NCI-H82 (cell line): ENCODE data around the gene RXRA.
"Not testable (repeated sequence)": the region's sequence is repeated elsewhere in the genome, so short reads cannot be mapped to it uniquely, and the experiment has no call there.

Source experiments
- DNase-seq: peaks from one replicate; lab custom pipeline; 2025; lab: John Stamatoyannopoulos, UW

Gene RXRA

GRCh38 chr9:134293611-134294152, 32.6 kb upstream of the RXRA start:
- DNase-seq, result no peak

- DNase-seq, result no peak
Observed at GRCh38 chr9:134294153-134295071, 31.8 kb upstream of the RXRA start.

GRCh38 chr9:134295101-134295745, 31.0 kb upstream of the RXRA start:
- DNase-seq, result no peak

- DNase-seq, result no peak
Observed at GRCh38 chr9:134295746-134296250, 30.5 kb upstream of the RXRA start.

GRCh38 chr9:134296301-134297082, 29.8 kb upstream of the RXRA start:
- no peak for DNase-seq

GRCh38 chr9:134297083-134297410, 29.2 kb upstream of the RXRA start:
- DNase-seq, result no peak

- DNase-seq, result no peak
Observed at GRCh38 chr9:134297576-134297975, 28.7 kb upstream of the RXRA start.

GRCh38 chr9:134298000-134298399, 28.3 kb upstream of the RXRA start:
- DNase-seq, result no peak

- no peak for DNase-seq
Observed at GRCh38 chr9:134299068-134299467, 27.2 kb upstream of the RXRA start.

- DNase-seq, result no peak
Observed at GRCh38 chr9:134299883-134300282, 26.4 kb upstream of the RXRA start.

- no peak for DNase-seq
Observed at GRCh38 chr9:134301387-134302129, 24.7 kb upstream of the RXRA start.

- no peak for DNase-seq
Observed at GRCh38 chr9:134302130-134302817, 24.0 kb upstream of the RXRA start.

- no peak for DNase-seq
Observed at GRCh38 chr9:134303601-134304000, 22.7 kb upstream of the RXRA start.

- DNase-seq, result no peak
Observed at GRCh38 chr9:134304261-134304660, 22.0 kb upstream of the RXRA start.

GRCh38 chr9:134304690-134305089, 21.6 kb upstream of the RXRA start:
- DNase-seq, result peak; percentile 95

- no peak for DNase-seq
Observed at GRCh38 chr9:134305533-134305932, 20.7 kb upstream of the RXRA start.

- not testable (repeated sequence) for DNase-seq
Observed at GRCh38 chr9:134306042-134306441, 20.2 kb upstream of the RXRA start.

GRCh38 chr9:134306636-134307600, 19.3 kb upstream of the RXRA start:
- no peak for DNase-seq
